SK-N-SH (cell line): ENCODE measurements around the gene PPM1K.

Source experiments
- EP300 ChIP-seq, 2 experiments: IDR thresholded peaks; 2 replicates each; pipeline versions ENCODE4 v1.4.0 to v1.6.1; 2012; ENCODE audit warnings: borderline replicate concordance in 1 of 2, low read depth in 1 of 2, low read length in 1 of 2
- TCF12 ChIP-seq: IDR thresholded peaks from 2 replicates; pipeline ENCODE4 v1.4.0; 2012
- TF ChIP-seq, protein P1 (sequence below): fragments of 200-600 bp; sonication (generic); IDR thresholded peaks from 2 replicates; pipeline ENCODE4 v1.6.1; 2017; ENCODE audit warnings: antibody characterized with exemption, mild to moderate bottlenecking, moderate library complexity

GRCh38 chr4:88217169-88217568, 67.2 kb downstream of the PPM1K start:
- TF ChIP-seq, protein P1, sequence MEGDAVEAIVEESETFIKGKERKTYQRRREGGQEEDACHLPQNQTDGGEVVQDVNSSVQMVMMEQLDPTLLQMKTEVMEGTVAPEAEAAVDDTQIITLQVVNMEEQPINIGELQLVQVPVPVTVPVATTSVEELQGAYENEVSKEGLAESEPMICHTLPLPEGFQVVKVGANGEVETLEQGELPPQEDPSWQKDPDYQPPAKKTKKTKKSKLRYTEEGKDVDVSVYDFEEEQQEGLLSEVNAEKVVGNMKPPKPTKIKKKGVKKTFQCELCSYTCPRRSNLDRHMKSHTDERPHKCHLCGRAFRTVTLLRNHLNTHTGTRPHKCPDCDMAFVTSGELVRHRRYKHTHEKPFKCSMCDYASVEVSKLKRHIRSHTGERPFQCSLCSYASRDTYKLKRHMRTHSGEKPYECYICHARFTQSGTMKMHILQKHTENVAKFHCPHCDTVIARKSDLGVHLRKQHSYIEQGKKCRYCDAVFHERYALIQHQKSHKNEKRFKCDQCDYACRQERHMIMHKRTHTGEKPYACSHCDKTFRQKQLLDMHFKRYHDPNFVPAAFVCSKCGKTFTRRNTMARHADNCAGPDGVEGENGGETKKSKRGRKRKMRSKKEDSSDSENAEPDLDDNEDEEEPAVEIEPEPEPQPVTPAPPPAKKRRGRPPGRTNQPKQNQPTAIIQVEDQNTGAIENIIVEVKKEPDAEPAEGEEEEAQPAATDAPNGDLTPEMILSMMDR, result no peak
- TF ChIP-seq TCF12 (no peak), EP300 (IDR thresholded peaks at IDR 0.05; ENCODE audit: borderline replicate concordance in 1 of 2, low read depth in 1 of 2, low read length in 1 of 2) (no peak)
